Stimulated activated naive CD8-positive, alpha-beta T cell treated with anti-CD3 and anti-CD28 coated beads, Interleukin-15, amount 100 ng/mL, for 72 hours (primary cell): ENCODE measurements around the gene FLCN.
"Not testable (repeated sequence)": the region's sequence is repeated elsewhere in the genome, so short reads cannot be mapped to it uniquely, and the experiment has no call there.

Experiments used
- ATAC-seq: fragments of 150-1000 bp; cut with Tn5 transposase; 2 replicates; pipeline ENCODE4 v1.10.0; 2021; ENCODE audit warnings: mild to moderate bottlenecking, moderate library complexity
- DNase-seq, 2 donors: peaks; one replicate each; pipeline ENCODE4 v3.0.0; 2021 to 2022
- H3K27ac Mint-ChIP-seq, 2 donors: one replicate each; pipeline ENCODE4 v1.8.0; 2022; ENCODE audit warnings: mild to moderate bottlenecking in 2 of 2, mixed read lengths in 2 of 2, moderate library complexity in 2 of 2
- H3K27me3 Mint-ChIP-seq: one replicate; pipeline ENCODE4 v1.8.0; 2022; ENCODE audit warnings: mixed read lengths
- H3K4me1 Mint-ChIP-seq: one replicate; pipeline ENCODE4 v1.8.0; 2022; ENCODE audit warnings: mild to moderate bottlenecking, mixed read lengths
- H3K4me3 Mint-ChIP-seq, 2 donors: one replicate each; pipeline ENCODE4 v1.8.0; 2022; ENCODE audit warnings: mild to moderate bottlenecking in 2 of 2, mixed read lengths in 2 of 2, moderate library complexity in 1 of 2
- H3K9me3 Mint-ChIP-seq, 2 donors: one replicate each; pipeline ENCODE4 v1.8.0; 2022; ENCODE audit warnings: mixed read lengths in 2 of 2

FLCN gene

GRCh38 chr17:17205368-17206123, 31.4 kb downstream of the FLCN start:
- Mint-ChIP-seq H3K4me3 (peak overlapping the region; percentile 86 to 89), H3K27me3 (no peaks in the 10 kb centered on the region), H3K9me3 (peaks cover 0 to 6% of the 10 kb centered on the region in 2 donors)

GRCh38 chr17:17204635-17205231, 32.2 kb downstream of the FLCN start:
- Mint-ChIP-seq H3K27ac (peak overlapping the region; percentile 97), H3K9me3 (peaks cover 0 to 6% of the 10 kb centered on the region in 2 donors), H3K4me1 (peaks cover 46% of the 10 kb centered on the region), H3K4me3 (peak overlapping the region; percentile 86 to 89), H3K27me3 (no peaks in the 10 kb centered on the region)
- ATAC-seq (no peak), DNase-seq (no peak)

More at GRCh38 chr17:17205368-17206123, 31.4 kb downstream of the FLCN start:
- Mint-ChIP-seq H3K4me1 (peaks cover 46% of the 10 kb centered on the region), H3K27ac (peak overlapping the region; percentile 97)
- ATAC-seq = peak; percentile 76
- peak; percentile 63 to 72 for DNase-seq

GRCh38 chr17:17204041-17204591, 32.9 kb downstream of the FLCN start:
- H3K27ac Mint-ChIP-seq = peak overlapping the region; percentile 64 to 97
- DNase-seq = no peak

GRCh38 chr17:17203173-17203730, 33.7 kb downstream of the FLCN start:
- ATAC-seq = no peak
- Mint-ChIP-seq H3K9me3 (peaks cover 0 to 6% of the 10 kb centered on the region in 2 donors), H3K27ac (peak overlapping the region; percentile 59 to 64), H3K4me3 (no peak overlapping the region), H3K4me1 (peaks cover 46% of the 10 kb centered on the region), H3K27me3 (no peaks in the 10 kb centered on the region)
- no peak for DNase-seq

More at GRCh38 chr17:17204041-17204591, 32.9 kb downstream of the FLCN start:
- Mint-ChIP-seq H3K27me3 (no peaks in the 10 kb centered on the region), H3K4me3 (peak overlapping the region; percentile 86 to 89), H3K9me3 (peaks cover 0 to 6% of the 10 kb centered on the region in 2 donors), H3K4me1 (peaks cover 46% of the 10 kb centered on the region)
- ATAC-seq = no peak

- H3K27ac Mint-ChIP-seq = no peak overlapping the region
- DNase-seq (no peak), ATAC-seq (no peak)
- H3K9me3 Mint-ChIP-seq = peaks cover 0 to 5% of the 10 kb centered on the region in 2 donors
- H3K4me3 Mint-ChIP-seq = no peak overlapping the region
- no peaks in the 10 kb centered on the region for H3K27me3 Mint-ChIP-seq
- peaks cover 44% of the 10 kb centered on the region for H3K4me1 Mint-ChIP-seq
Measured at GRCh38 chr17:17201907-17202306, 35.1 kb downstream of the FLCN start.

GRCh38 chr17:17201271-17201670, 35.7 kb downstream of the FLCN start:
- Mint-ChIP-seq H3K4me3 (no peak overlapping the region), H3K4me1 (peaks cover 38% of the 10 kb centered on the region), H3K27ac (peak overlapping the region in 1 of 2 donors; percentile 59), H3K9me3 (no peaks in the 10 kb centered on the region), H3K27me3 (no peaks in the 10 kb centered on the region)
- DNase-seq = no peak
- ATAC-seq = no peak

- peak overlapping the region in 1 of 2 donors; percentile 59 for H3K27ac Mint-ChIP-seq
- ATAC-seq = no peak
Measured at GRCh38 chr17:17200831-17201230, 36.1 kb downstream of the FLCN start.

GRCh38 chr17:17200311-17200710, 36.7 kb downstream of the FLCN start:
- H3K27ac Mint-ChIP-seq = no peak overlapping the region
- no peak overlapping the region for H3K4me3 Mint-ChIP-seq
- ATAC-seq (no peak), DNase-seq (no peak)
- no peaks in the 10 kb centered on the region for H3K9me3 Mint-ChIP-seq
- H3K27me3 Mint-ChIP-seq = no peaks in the 10 kb centered on the region
- peaks cover 32% of the 10 kb centered on the region for H3K4me1 Mint-ChIP-seq

More at GRCh38 chr17:17200831-17201230, 36.1 kb downstream of the FLCN start:
- Mint-ChIP-seq H3K27me3 (no peaks in the 10 kb centered on the region), H3K4me3 (no peak overlapping the region), H3K9me3 (no peaks in the 10 kb centered on the region), H3K4me1 (peaks cover 37% of the 10 kb centered on the region)
- no peak for DNase-seq

GRCh38 chr17:17198281-17198680, 38.7 kb downstream of the FLCN start:
- ATAC-seq (no peak), DNase-seq (no peak)
- no peak overlapping the region for H3K27ac Mint-ChIP-seq
- H3K4me3 Mint-ChIP-seq = no peak overlapping the region
- no peaks in the 10 kb centered on the region for H3K9me3 Mint-ChIP-seq
- no peaks in the 10 kb centered on the region for H3K27me3 Mint-ChIP-seq
- peaks cover 12% of the 10 kb centered on the region for H3K4me1 Mint-ChIP-seq

- no peak for ATAC-seq
- Mint-ChIP-seq H3K4me3 (no peak overlapping the region), H3K27me3 (no peaks in the 10 kb centered on the region), H3K27ac (no peak overlapping the region), H3K9me3 (no peaks in the 10 kb centered on the region), H3K4me1 (peaks cover 6% of the 10 kb centered on the region)
- DNase-seq = no peak
Measured at GRCh38 chr17:17196776-17197175, 40.2 kb downstream of the FLCN start.

- not testable (repeated sequence) for H3K27ac Mint-ChIP-seq, H3K4me1 Mint-ChIP-seq, H3K9me3 Mint-ChIP-seq, DNase-seq, H3K4me3 Mint-ChIP-seq, H3K27me3 Mint-ChIP-seq, ATAC-seq
Measured at GRCh38 chr17:17195466-17195865, 41.5 kb downstream of the FLCN start.

GRCh38 chr17:17191961-17192381, 45.0 kb downstream of the FLCN start:
- peaks cover 6% of the 10 kb centered on the region for H3K4me1 Mint-ChIP-seq
- H3K4me3 Mint-ChIP-seq = no peak overlapping the region
- no peak for DNase-seq

GRCh38 chr17:17191346-17191792, 45.6 kb downstream of the FLCN start:
- no peaks in the 10 kb centered on the region for H3K9me3 Mint-ChIP-seq
- H3K27me3 Mint-ChIP-seq = no peaks in the 10 kb centered on the region
- peak overlapping the region in 1 of 2 donors; percentile 42 for H3K27ac Mint-ChIP-seq
- ATAC-seq (no peak), DNase-seq (no peak)
- peaks cover 13% of the 10 kb centered on the region for H3K4me1 Mint-ChIP-seq
- no peak overlapping the region for H3K4me3 Mint-ChIP-seq

More at GRCh38 chr17:17191961-17192381, 45.0 kb downstream of the FLCN start:
- H3K9me3 Mint-ChIP-seq = no peaks in the 10 kb centered on the region
- no peak for ATAC-seq
- H3K27me3 Mint-ChIP-seq = no peaks in the 10 kb centered on the region
- no peak overlapping the region for H3K27ac Mint-ChIP-seq

GRCh38 chr17:17190188-17190587, 46.8 kb downstream of the FLCN start:
- no peaks in the 10 kb centered on the region for H3K27me3 Mint-ChIP-seq
- H3K4me3 Mint-ChIP-seq = no peak overlapping the region
- DNase-seq = no peak
- H3K4me1 Mint-ChIP-seq = peaks cover 24% of the 10 kb centered on the region
- H3K9me3 Mint-ChIP-seq = no peaks in the 10 kb centered on the region
- no peak overlapping the region for H3K27ac Mint-ChIP-seq
- ATAC-seq = no peak

GRCh38 chr17:17189559-17189958, 47.4 kb downstream of the FLCN start:
- Mint-ChIP-seq H3K27ac (no peak overlapping the region), H3K9me3 (no peaks in the 10 kb centered on the region), H3K4me1 (peaks cover 31% of the 10 kb centered on the region), H3K4me3 (no peak overlapping the region), H3K27me3 (no peaks in the 10 kb centered on the region)
- DNase-seq = no peak
- no peak for ATAC-seq

- DNase-seq (no peak), ATAC-seq (no peak)
- Mint-ChIP-seq H3K27ac (no peak overlapping the region), H3K4me3 (no peak overlapping the region), H3K4me1 (peaks cover 40% of the 10 kb centered on the region), H3K9me3 (no peaks in the 10 kb centered on the region), H3K27me3 (no peaks in the 10 kb centered on the region)
Measured at GRCh38 chr17:17188586-17188985, 48.4 kb downstream of the FLCN start.
